H1 (cell line): ENCODE measurements around the gene CAPN11. TPM values are rescaled to one million over a fixed set of nuclear protein-coding genes. Genes with fewer than 3 reads are reported as not detected.

Source experiments
- CTCF ChIA-PET: fragments of 300-600 bp; sonication (Branson Sonifier 250); formaldehyde crosslinking; loops from one replicate; lab custom pipeline; 2021; ENCODE audit not compliant: partially characterized antibody; lab: Charles Lee
- POLR2A ChIA-PET: fragments of 300-600 bp; sonication (Branson Sonifier 250); formaldehyde crosslinking; loops from one replicate; lab custom pipeline; 2021; ENCODE audit warnings: inconsistent platforms; ENCODE audit not compliant: partially characterized antibody; lab: Charles Lee
- DNase-seq, 2 experiments: peaks; one replicate each; pipeline versions ENCODE4 v3.0.0 to v3.0.0-alpha.2; 2010 to 2022; ENCODE audit warnings: low spot score in 2 of 2, low read depth in 1 of 2, mixed read lengths in 1 of 2
- FAIRE-seq: peaks from 2 replicates; lab custom pipeline; 2011; peaks lifted over from hg19 to GRCh38; lab: Jason Lieb, UNC
- H2AFZ ChIP-seq: 2 replicates; pipeline ENCODE4 v1.8.1; 2012; ENCODE audit warnings: low read length, inconsistent platforms
- H2AK5ac ChIP-seq: 2 replicates; pipeline ENCODE4 v1.6.1; 2013; ENCODE audit warnings: low read depth, low read length
- H2BK120ac ChIP-seq: replicated peaks from 2 replicates; pipeline ENCODE3; 2013; ENCODE audit warnings: low read depth, low read length, inconsistent platforms
- H2BK12ac ChIP-seq: 2 replicates; pipeline ENCODE4 v1.6.1; 2013; ENCODE audit warnings: low read depth, low read length
- H2BK15ac ChIP-seq: 2 replicates; pipeline ENCODE4 v1.6.1; 2013; ENCODE audit warnings: low read length
- H2BK20ac ChIP-seq: 2 replicates; pipeline ENCODE4 v1.6.1; 2013; ENCODE audit warnings: low read length
- H2BK5ac ChIP-seq: 2 replicates; pipeline ENCODE4 v1.6.1; 2013; ENCODE audit warnings: low read depth, low read length
- H3K14ac ChIP-seq: 2 replicates; pipeline ENCODE4 v1.6.1; 2013; ENCODE audit warnings: inconsistent platforms; ENCODE audit not compliant: insufficient read length
- H3K18ac ChIP-seq: 2 replicates; pipeline ENCODE4 v1.6.1; 2013; ENCODE audit warnings: low read length; ENCODE audit errors: extremely low read depth
- H3K23ac ChIP-seq: 2 replicates; pipeline ENCODE4 v1.6.1; 2013; ENCODE audit warnings: inconsistent platforms; ENCODE audit not compliant: insufficient read length
- H3K23me2 ChIP-seq: 2 replicates; pipeline ENCODE4 v1.6.1; 2013; ENCODE audit warnings: low read depth, low read length
- H3K27ac ChIP-seq: 2 replicates; pipeline ENCODE4 v1.6.1; 2011; ENCODE audit warnings: low read depth, low read length, inconsistent platforms
- H3K27me3 ChIP-seq, 4 experiments: replicated peaks in 1 of 4; 1 replicate in 1 of 4; 2 replicates in 3 of 4; pipeline versions ENCODE4 v1.6.1 to v1.8.1; 2011 to 2013; ENCODE audit warnings: low read length in 3 of 4, mild to moderate bottlenecking in 3 of 4, inconsistent platforms in 2 of 4, mixed read lengths in 2 of 4, moderate library complexity in 1 of 4; ENCODE audit not compliant: control insufficient read depth in 3 of 4, insufficient read depth in 3 of 4; ENCODE audit errors: extremely low read depth in 1 of 4
- H3K36me3 ChIP-seq, 4 experiments: 2 replicates each; pipeline versions ENCODE4 v1.6.1 to v1.8.1; 2011 to 2013; ENCODE audit warnings: mild to moderate bottlenecking in 4 of 4, low read length in 3 of 4, moderate library complexity in 2 of 4, control low read depth in 1 of 4, inconsistent platforms in 1 of 4; ENCODE audit not compliant: insufficient read depth in 4 of 4, control insufficient read depth in 2 of 4
- H3K4ac ChIP-seq: replicated peaks from 2 replicates; pipeline ENCODE3; 2013; ENCODE audit warnings: low read length, low read depth, mixed read lengths, inconsistent platforms; ENCODE audit not compliant: insufficient read length
- H3K4me1 ChIP-seq, 4 experiments: replicated peaks in 1 of 4; 1 replicate in 1 of 4; 2 replicates in 3 of 4; pipeline versions ENCODE4 v1.6.1 to v1.8.1; 2011 to 2013; ENCODE audit warnings: low read length in 3 of 4, inconsistent platforms in 2 of 4, mixed read lengths in 1 of 4; ENCODE audit not compliant: insufficient read depth in 4 of 4, control insufficient read depth in 3 of 4
- H3K4me2 ChIP-seq, 2 experiments: 2 replicates each; pipeline versions ENCODE4 v1.6.1 to v1.8.1; 2011 to 2013; ENCODE audit warnings: low read depth in 2 of 2, low read length in 2 of 2, control low read depth in 1 of 2, inconsistent platforms in 1 of 2, mild to moderate bottlenecking in 1 of 2; ENCODE audit not compliant: insufficient read depth in 1 of 2
- H3K4me3 ChIP-seq, 4 experiments: fragments of 200-600, 300-600 bp in 1 of 4; sonication (generic), shearing (Covaris generic), sonication (Bioruptor Twin) in 1 of 4; 2 replicates each; pipeline versions ENCODE4 v1.5.1 to v1.8.1; 2011 to 2016; ENCODE audit warnings: low read length in 4 of 4, low read depth in 3 of 4, control low read depth in 2 of 4, inconsistent platforms in 2 of 4, mild to moderate bottlenecking in 2 of 4, mixed read lengths in 1 of 4, moderate library complexity in 1 of 4; ENCODE audit not compliant: insufficient read depth in 2 of 4; ENCODE audit errors: extremely low read depth in 1 of 4
- H3K56ac ChIP-seq: replicated peaks from 2 replicates; pipeline ENCODE3; 2013; ENCODE audit warnings: low read depth, mild to moderate bottlenecking, mixed read lengths, low read length, inconsistent platforms; ENCODE audit not compliant: insufficient read length
- H3K79me1 ChIP-seq: 2 replicates; pipeline ENCODE4 v1.6.1; 2013; ENCODE audit warnings: low read depth, low read length, control low read depth
- H3K79me2 ChIP-seq, 2 experiments: 2 replicates each; pipeline versions ENCODE4 v1.6.1 to v1.8.1; 2012 to 2013; ENCODE audit warnings: low read length in 2 of 2, mild to moderate bottlenecking in 2 of 2, inconsistent platforms in 1 of 2; ENCODE audit not compliant: insufficient read depth in 2 of 2, control insufficient read depth in 1 of 2
- H3K9ac ChIP-seq, 4 experiments: replicated peaks in 1 of 4; 1 replicate in 1 of 4; 2 replicates in 3 of 4; pipeline versions ENCODE4 v1.6.1 to v1.8.1; 2011 to 2013; ENCODE audit warnings: low read depth in 3 of 4, low read length in 3 of 4, control low read depth in 2 of 4, mild to moderate bottlenecking in 2 of 4, moderate library complexity in 2 of 4, inconsistent platforms in 1 of 4; ENCODE audit errors: extremely low read depth in 1 of 4
- H3K9me3 ChIP-seq, 2 experiments: 2 replicates each; pipeline versions ENCODE4 v1.6.1 to v1.8.1; 2012 to 2013; ENCODE audit warnings: mild to moderate bottlenecking in 2 of 2, moderate library complexity in 2 of 2, control low read depth in 1 of 2, inconsistent platforms in 1 of 2, low read depth in 1 of 2, low read length in 1 of 2, mixed read lengths in 1 of 2; ENCODE audit not compliant: insufficient read depth in 2 of 2
- H4K20me1 ChIP-seq, 2 experiments: replicated peaks in 1 of 2; 2 replicates each; pipeline versions ENCODE3 to v1.8.1; 2011 to 2013; ENCODE audit warnings: inconsistent platforms in 2 of 2, low read length in 2 of 2, mild to moderate bottlenecking in 1 of 2; ENCODE audit not compliant: insufficient read depth in 2 of 2, control insufficient read depth in 1 of 2
- H4K5ac ChIP-seq: 2 replicates; pipeline ENCODE4 v1.6.1; 2013; ENCODE audit warnings: low read length, low read depth, mixed read lengths, inconsistent platforms; ENCODE audit not compliant: insufficient read length
- H4K8ac ChIP-seq: 2 replicates; pipeline ENCODE4 v1.8.0; 2013; ENCODE audit warnings: mild to moderate bottlenecking, moderate library complexity, low read length, inconsistent platforms; ENCODE audit not compliant: insufficient read depth; ENCODE audit errors: extremely low read depth
- H4K91ac ChIP-seq: replicated peaks from 2 replicates; pipeline ENCODE3; 2013; ENCODE audit warnings: low read length, mixed read lengths, inconsistent platforms; ENCODE audit not compliant: insufficient read length
- RBBP5 ChIP-seq: IDR thresholded peaks from 2 replicates; pipeline ENCODE4 v1.7.1; 2012; ENCODE audit warnings: low read depth, mild to moderate bottlenecking, inconsistent platforms, low read length, moderate library complexity, borderline replicate concordance
- SIN3A ChIP-seq, 2 experiments: IDR thresholded peaks in 1 of 2; conservative IDR thresholded peaks in 1 of 2; 2 replicates each; pipeline ENCODE4 v1.6.1; 2011 to 2012; ENCODE audit warnings: low read length in 2 of 2, improper control_type of control experiment in 1 of 2, low read depth in 1 of 2, mild to moderate bottlenecking in 1 of 2
- WGBS, 2 experiments: shearing (Covaris generic) in 1 of 2; methylation state at CpG; one replicate each; pipeline versions ENCODE4 v1.1.6 to v1.1.7; 2013 to 2015; ENCODE audit warnings: low lambda C conversion rate in 2 of 2, mixed read lengths in 2 of 2, inconsistent platforms in 1 of 2, low coverage in 1 of 2, missing lambda C conversion rate in 1 of 2; ENCODE audit not compliant: insufficient replicate concordance in 2 of 2, insufficient coverage in 1 of 2, insufficient read length in 1 of 2; ENCODE audit errors: extremely low coverage in 1 of 2, missing lambda C conversion rate in 1 of 2; 5-methylcytosine and 5-hydroxymethylcytosine counted together
- polyA plus RNA-seq, 7 experiments: library from polyadenylated mRNA; depleted of rRNA in 3 of 7; stranded (reverse) in 5 of 7; unstranded in 2 of 7; fragments of >200 nt in 5 of 7; fragments of 200-250 nt in 2 of 7; gene quantifications; 1 replicate in 5 of 7; 2 replicates in 1 of 7; 4 replicates in 1 of 7; pipeline versions ENCODE4 v1.2.1 to v1.2.3, GENCODE V29; 2011 to 2013; ENCODE audit warnings: missing spikeins in 2 of 7, mixed read lengths in 2 of 7
- total RNA-seq: library from RNA; stranded (reverse); fragmentation: NEBNext Ultra II Directional; extraction: Animal tissue kit (Norgen Biotek cat#: 25700); gene quantifications from 2 replicates; pipeline ENCODE4 v1.2.1, GENCODE V29; 2021

CAPN11 gene
- total and polyA plus RNA-seq, 2 of the 8 experiments (the other 6 are each of a cell fraction or from before 2014, with no cell fraction given): 0.95 to 0.97 TPM

- H3K4me3 ChIP-seq: no peak overlapping the region
Observed at GRCh38 chr6:44227148-44227793, 68.7 kb downstream of the CAPN11 start.

More at GRCh38 chr6:44227148-44227793, 68.7 kb downstream of the CAPN11 start:
- H3K18ac ChIP-seq: no peak overlapping the region
- ChIA-PET CTCF (interaction anchor here (0.8 to 19.4 kb wide), 17 partner anchors 9 to 131 kb away, joined by 3 to 287 read pairs (median 4); partner anchors contain the start of genes HSP90AB1 and SLC35B2), POLR2A (interaction anchor here (0.8 to 21.0 kb wide), 14 partner anchors 8 to 74 kb away, joined by 3 to 477 read pairs (median 5); partner anchors contain the start of genes HSP90AB1 and SLC35B2)
- H2BK15ac ChIP-seq: no peak overlapping the region
- peaks cover 16% of the 10 kb centered on the region for H3K23me2 ChIP-seq
- peaks cover 29% of the 10 kb centered on the region for H3K79me1 ChIP-seq
- H4K20me1 ChIP-seq: peaks cover 30 to 43% of the 10 kb centered on the region in 2 experiments
- no peak overlapping the region for H2BK120ac ChIP-seq
- no peak overlapping the region for H3K14ac ChIP-seq
- H2AK5ac ChIP-seq: no peak overlapping the region
- H3K36me3 ChIP-seq: peaks cover 20 to 41% (median 34%) of the 10 kb centered on the region in 4 experiments; a peak in 7 of 8 replicates
- no peak overlapping the region for H2BK12ac ChIP-seq
- H3K4ac ChIP-seq: no peak overlapping the region
- DNase-seq (no peak), FAIRE-seq (no peak)
- no peak overlapping the region for H3K56ac ChIP-seq
- no peak overlapping the region for H3K9ac ChIP-seq
- peak overlapping the region; percentile 43 to 95; a peak in 2 of 4 replicates for H3K4me2 ChIP-seq
- no peak overlapping the region for H2AFZ ChIP-seq
- 88% methylated on average over 7 of the region's 7 CpGs; no CpG with 5 or more reads in 1 of the 2 experiments for WGBS, 2 experiments
- no peak overlapping the region for H4K91ac ChIP-seq
- H3K4me1 ChIP-seq: peaks cover 14 to 35% (median 28%) of the 10 kb centered on the region in 4 experiments
- H4K5ac ChIP-seq: no peak overlapping the region
- H3K23ac ChIP-seq: no peak overlapping the region
- no peak overlapping the region for H2BK20ac ChIP-seq
- peaks cover 10 to 48% of the 10 kb centered on the region in 2 experiments; a peak in 3 of 4 replicates for H3K79me2 ChIP-seq
- no peak overlapping the region; the same call in 1 of the 2 replicates for H4K8ac ChIP-seq
- TF ChIP-seq SIN3A (conservative IDR thresholded peaks at IDR 0.05 in 1 of 2, IDR thresholded peaks at IDR 0.05 in 1 of 2; ENCODE audit: low read depth in 1 of 2, low read length in 2 of 2) (peak in 1 of 2 experiments; percentile 58; a peak in 1 of 4 replicates), RBBP5 (no peak)
- H3K27me3 ChIP-seq: no peaks in the 10 kb centered on the region
- no peak overlapping the region for H3K27ac ChIP-seq
- no peaks in the 10 kb centered on the region for H3K9me3 ChIP-seq
- no peak overlapping the region; the same call in 1 of the 2 replicates for H2BK5ac ChIP-seq
